GM19455 (cell line): ENCODE data around the gene FXYD3.
"Not testable (repeated sequence)": the region's sequence is repeated elsewhere in the genome, so short reads cannot be mapped to it uniquely, and the experiment has no call there.

Experiments used
- ATAC-seq: cut with Tn5 transposase; IDR thresholded peaks from one replicate; pipeline ENCODE4 v1.9.1; 2021; ENCODE audit not compliant: unreplicated experiment

The FXYD3 gene

GRCh38 chr19:35085947-35086346 lies 29.7 kb upstream of the FXYD3 start:
- ATAC-seq, result no peak

GRCh38 chr19:35086455-35086854 lies 29.2 kb upstream of the FXYD3 start:
- no peak for ATAC-seq

- no peak for ATAC-seq
These were observed 28.2 kb upstream of the FXYD3 start for GRCh38 chr19:35087393-35087792.

- no peak for ATAC-seq
These were observed 27.3 kb upstream of the FXYD3 start for GRCh38 chr19:35088131-35088913.

- ATAC-seq, result no peak
These were observed 26.1 kb upstream of the FXYD3 start for GRCh38 chr19:35089554-35089953.

GRCh38 chr19:35090160-35090505 lies 25.5 kb upstream of the FXYD3 start:
- ATAC-seq, result no peak

- no peak for ATAC-seq
These were observed 25.0 kb upstream of the FXYD3 start for GRCh38 chr19:35090506-35091214.

GRCh38 chr19:35093430-35093829 lies 22.2 kb upstream of the FXYD3 start:
- no peak for ATAC-seq

- no peak for ATAC-seq
These were observed 21.5 kb upstream of the FXYD3 start for GRCh38 chr19:35093941-35094647.

- ATAC-seq, result no peak
These were observed 21.0 kb upstream of the FXYD3 start for GRCh38 chr19:35094656-35095055.

- no peak for ATAC-seq
These were observed 19.8 kb upstream of the FXYD3 start for GRCh38 chr19:35095667-35096368.

GRCh38 chr19:35098413-35099049 lies 17.1 kb upstream of the FXYD3 start:
- no peak for ATAC-seq

- ATAC-seq, result no peak
These were observed 16.3 kb upstream of the FXYD3 start for GRCh38 chr19:35099155-35099896.

- ATAC-seq, result no peak
These were observed 15.7 kb upstream of the FXYD3 start for GRCh38 chr19:35099897-35100275.

- ATAC-seq, result no peak
These were observed 14.8 kb upstream of the FXYD3 start for GRCh38 chr19:35100588-35101533.

GRCh38 chr19:35101949-35102348 lies 13.7 kb upstream of the FXYD3 start:
- ATAC-seq, result not testable (repeated sequence)

GRCh38 chr19:35103614-35104013 lies 12.0 kb upstream of the FXYD3 start:
- ATAC-seq, result not testable (repeated sequence)

- no peak for ATAC-seq
These were observed 11.3 kb upstream of the FXYD3 start for GRCh38 chr19:35104361-35104760.

GRCh38 chr19:35105047-35105410 lies 10.6 kb upstream of the FXYD3 start:
- no peak for ATAC-seq
